ENCODE data around the gene IL7R.
A peak's percentile ranks its signal among the peaks of the same experiment; 100 is the strongest.

IL7R gene

GRCh38 chr5:35924122-35924949, 67.6 kb downstream of the IL7R start:
- Histone ChIP-seq H3K4me3 (ENCODE audit: low read depth, low read length) (no peak overlapping the region), H3K36me3 (no peaks in the 10 kb centered on the region), H3K9me3 (ENCODE audit: severe bottlenecking) (no peaks in the 10 kb centered on the region), H3K27me3 (ENCODE audit: insufficient read depth, low read depth, severe bottlenecking) (peaks cover 96% of the 10 kb centered on the region), H3K27ac (no peak overlapping the region)
- DNase-seq, result no peak
- no peak for TF ChIP-seq CTCF (IDR thresholded peaks at IDR 0.05; ENCODE audit: low read depth, low read length)

- no peak overlapping the region for H3K4me3 ChIP-seq (ENCODE audit: low read depth, low read length)
- peak; percentile 61 for DNase-seq
- H3K27me3 ChIP-seq (ENCODE audit: insufficient read depth, low read depth, severe bottlenecking), result peaks cover 95% of the 10 kb centered on the region
- H3K27ac ChIP-seq, result no peak overlapping the region
- peak; percentile 90 for TF ChIP-seq CTCF (IDR thresholded peaks at IDR 0.05; ENCODE audit: low read depth, low read length)
- no peaks in the 10 kb centered on the region for H3K9me3 ChIP-seq (ENCODE audit: severe bottlenecking)
- H3K36me3 ChIP-seq, result no peaks in the 10 kb centered on the region
Measured at GRCh38 chr5:35924950-35925722, 68.4 kb downstream of the IL7R start.

- no peaks in the 10 kb centered on the region for H3K9me3 ChIP-seq (ENCODE audit: severe bottlenecking)
- H3K4me3 ChIP-seq (ENCODE audit: low read depth, low read length), result no peak overlapping the region
- peaks cover 94% of the 10 kb centered on the region for H3K27me3 ChIP-seq (ENCODE audit: insufficient read depth, low read depth, severe bottlenecking)
- H3K36me3 ChIP-seq, result no peaks in the 10 kb centered on the region
- peak; percentile 83 for TF ChIP-seq CTCF (IDR thresholded peaks at IDR 0.05; ENCODE audit: low read depth, low read length)
- H3K27ac ChIP-seq, result no peak overlapping the region
- peak; percentile 42 for DNase-seq
Measured at GRCh38 chr5:35926389-35927051, 69.8 kb downstream of the IL7R start.
